B cell (primary cell): ENCODE results near the gene PITX2. TPM values are rescaled to one million over a fixed set of nuclear protein-coding genes. Genes with fewer than 3 reads are reported as not detected.

Source experiments
- ATAC-seq: fragments of 200-7000 bp; cut with Tn5 transposase; one replicate; pipeline ENCODE4 v1.10.0; 2021; ENCODE audit warnings: low read depth, mild to moderate bottlenecking, moderate number of reproducible peaks, moderate library complexity
- CTCF ChIA-PET: fragments of 350-600 bp; sonication (Branson Sonifier 250); formaldehyde crosslinking; loops from one replicate; lab custom pipeline; 2021; ENCODE audit warnings: antibody characterized with exemption, inconsistent platforms; lab: Charles Lee
- POLR2A ChIA-PET: fragments of 350-600 bp; sonication (Branson Sonifier 250); formaldehyde crosslinking; loops from one replicate; lab custom pipeline; 2021; ENCODE audit warnings: antibody characterized with exemption; lab: Charles Lee
- DNase-seq: peaks from one replicate; pipeline ENCODE4 v3.0.0; 2013
- H2AFZ ChIP-seq: 2 replicates; pipeline ENCODE4 v1.6.1; 2012; ENCODE audit warnings: mild to moderate bottlenecking, low read depth, low read length; ENCODE audit not compliant: insufficient read depth, poor library complexity, severe bottlenecking
- H3K27ac ChIP-seq, 2 donors: 1 replicate in 1 of 2; 2 replicates in 1 of 2; pipeline ENCODE4 v1.5.1; 2012 to 2013; ENCODE audit warnings: low read length in 2 of 2, mild to moderate bottlenecking in 2 of 2, moderate library complexity in 1 of 2
- H3K27me3 ChIP-seq, 4 experiments: fragments of 200-600 bp in 1 of 4; sonication (generic) in 1 of 4; replicated peaks in 1 of 4; 1 replicate in 2 of 4; 2 replicates in 2 of 4; pipeline versions ENCODE4 v1.6.1 to v1.7.0; 2013 to 2016; ENCODE audit warnings: low read length in 3 of 4, mild to moderate bottlenecking in 2 of 4, mixed read lengths in 1 of 4, moderate library complexity in 1 of 4; ENCODE audit not compliant: insufficient read depth in 4 of 4, control insufficient read depth in 3 of 4; ENCODE audit errors: control extremely low read depth in 1 of 4
- H3K36me3 ChIP-seq, 2 experiments: replicated peaks in 1 of 2; 1 replicate in 1 of 2; 2 replicates in 1 of 2; pipeline versions ENCODE4 v1.6.1 to v1.7.1; 2013; ENCODE audit warnings: low read length in 1 of 2; ENCODE audit not compliant: insufficient read depth in 2 of 2, control insufficient read depth in 1 of 2; ENCODE audit errors: control extremely low read depth in 1 of 2, extremely low read depth in 1 of 2
- H3K4me1 ChIP-seq, 2 donors: fragments of 200-600 bp in 1 of 2; sonication (generic) in 1 of 2; 1 replicate in 1 of 2; 2 replicates in 1 of 2; pipeline versions ENCODE4 v1.5.1 to v1.6.1; 2013 to 2017; ENCODE audit warnings: low read length in 2 of 2; ENCODE audit not compliant: control insufficient read depth in 2 of 2, insufficient read depth in 2 of 2
- H3K4me2 ChIP-seq: replicated peaks from 2 replicates; pipeline ENCODE3; 2012; ENCODE audit warnings: mild to moderate bottlenecking, low read depth, low read length; ENCODE audit not compliant: poor library complexity, severe bottlenecking
- H3K4me3 ChIP-seq, 5 experiments: fragments of 200-600 bp in 1 of 5; sonication (generic) in 1 of 5; 1 replicate in 3 of 5; 2 replicates in 2 of 5; pipeline versions ENCODE4 v1.5.1 to v1.7.0; 2011 to 2016; ENCODE audit warnings: low read length in 4 of 5, mild to moderate bottlenecking in 4 of 5, low read depth in 2 of 5, control low read depth in 1 of 5, moderate library complexity in 1 of 5; ENCODE audit not compliant: insufficient read depth in 1 of 5; ENCODE audit errors: control extremely low read depth in 1 of 5, extremely low read depth in 1 of 5
- H3K79me2 ChIP-seq: fragments of 200-600 bp; sonication (generic); one replicate; pipeline ENCODE4 v1.6.0; 2016; ENCODE audit warnings: low read length; ENCODE audit not compliant: control insufficient read depth, insufficient read depth
- H3K9ac ChIP-seq: fragments of 200-600 bp; sonication (generic); 2 replicates; pipeline ENCODE4 v1.6.1; 2017; ENCODE audit warnings: mild to moderate bottlenecking, low read length, moderate library complexity
- H3K9me3 ChIP-seq, 3 donors: one replicate each; pipeline versions ENCODE4 v1.6.1 to v1.7.1; 2013; ENCODE audit warnings: low read length in 2 of 3; ENCODE audit not compliant: control insufficient read depth in 2 of 3, insufficient read depth in 1 of 3; ENCODE audit errors: control extremely low read depth in 1 of 3
- H4K20me1 ChIP-seq: 2 replicates; pipeline ENCODE4 v1.6.0; 2012; ENCODE audit warnings: mild to moderate bottlenecking, low read length; ENCODE audit not compliant: insufficient read depth, control insufficient read depth, poor library complexity, severe bottlenecking
- H3K27ac Mint-ChIP-seq: one replicate; pipeline ENCODE4 v1.8.0; 2021; ENCODE audit warnings: mixed read lengths
- H3K27me3 Mint-ChIP-seq: one replicate; pipeline ENCODE4 v1.8.0; 2021; ENCODE audit warnings: mixed read lengths
- H3K4me1 Mint-ChIP-seq: one replicate; pipeline ENCODE4 v1.8.0; 2021; ENCODE audit warnings: mixed read lengths
- H3K4me3 Mint-ChIP-seq: one replicate; pipeline ENCODE4 v1.8.0; 2021; ENCODE audit warnings: mixed read lengths
- H3K9me3 Mint-ChIP-seq: one replicate; pipeline ENCODE4 v1.8.0; 2022; ENCODE audit warnings: mixed read lengths; ENCODE audit not compliant: insufficient read depth
- CTCF ChIP-seq: fragments of 200-600 bp; IDR thresholded peaks from one replicate; pipeline ENCODE4 v1.8.0; 2022; ENCODE audit warnings: antibody characterized with exemption, mild to moderate bottlenecking
- EZH2 ChIP-seq: IDR thresholded peaks from 2 replicates; pipeline ENCODE4 v1.6.1; 2012; ENCODE audit warnings: borderline replicate concordance, low read depth, mild to moderate bottlenecking, moderate library complexity, low read length; ENCODE audit not compliant: insufficient read depth, poor library complexity, severe bottlenecking
- WGBS: methylation state at CpG from one replicate; pipeline ENCODE4 v1.1.5; 2013; ENCODE audit warnings: missing lambda C conversion rate; ENCODE audit not compliant: insufficient coverage; 5-methylcytosine and 5-hydroxymethylcytosine counted together
- intact Hi-C: fragments of 100-400 bp; cut with micrococcal nuclease; formaldehyde crosslinking; loops from one replicate; pipeline ENCODE4 v1.10.0; 2022
- polyA plus RNA-seq: library from polyadenylated mRNA; depleted of rRNA; stranded (reverse); fragments of >200 nt; gene quantifications from 2 replicates; pipeline ENCODE4 v1.2.3, GENCODE V29; 2012
- total RNA-seq, 2 donors: library from RNA; stranded (reverse); fragments of 120-200 nt in 1 of 2; gene quantifications; 1 replicate in 1 of 2; 2 replicates in 1 of 2; pipeline versions ENCODE4 v1.2.3 to v1.2.4, GENCODE V29; 2013 to 2022

PITX2 gene
- total and polyA plus RNA-seq, 2 donors (not counting 1 experiment from before 2014, with no cell fraction given) = not detected

DNA sequence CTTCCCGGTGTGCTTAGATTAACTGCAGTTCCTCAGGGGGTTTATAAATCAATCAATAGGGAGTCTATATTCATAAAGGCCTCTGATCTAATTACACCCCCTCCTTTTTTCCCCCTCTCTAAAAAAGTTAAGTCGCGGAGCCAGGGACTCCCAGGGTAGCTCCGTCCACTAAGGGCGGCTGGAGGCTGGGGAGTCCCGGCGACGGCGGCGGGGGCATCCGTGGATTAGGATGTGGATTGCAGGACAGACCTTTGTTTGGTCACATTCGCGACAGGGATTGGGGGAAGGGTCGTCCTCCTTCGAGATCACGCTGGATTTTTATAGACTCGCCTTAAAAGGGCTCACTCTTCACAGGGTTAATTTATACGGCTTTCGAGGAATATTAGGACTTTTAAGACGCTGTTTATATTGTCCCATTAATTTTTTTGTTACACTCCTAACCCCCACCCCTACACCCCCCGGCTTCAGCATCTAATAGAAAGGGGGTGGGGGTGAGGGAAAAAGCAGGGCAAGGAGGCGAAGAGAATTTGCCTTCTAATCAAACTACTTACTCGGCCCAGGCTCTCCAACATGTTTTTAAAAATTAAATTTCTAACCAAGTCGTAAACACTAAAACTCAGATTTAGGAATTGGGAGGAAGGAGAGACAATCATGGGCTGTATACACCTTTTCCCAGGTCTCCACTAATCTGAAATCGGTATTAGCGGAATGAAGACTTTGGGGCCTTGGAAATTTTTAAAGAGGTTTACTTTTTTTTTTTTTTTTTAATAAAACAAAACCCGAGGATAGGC lies 8.5 kb downstream of the PITX2 start:
- Histone ChIP-seq H3K4me1 (peaks cover 0 to 19% of the 10 kb centered on the region in 2 donors), H3K79me2 (no peaks in the 10 kb centered on the region), H3K27me3 (peaks cover 0 to 83% (median 68%) of the 10 kb centered on the region in 4 experiments), H3K4me2 (no peak overlapping the region), H3K9ac (no peak overlapping the region), H3K4me3 (no peak overlapping the region), H3K27ac (no peak overlapping the region), H3K9me3 (peaks cover 0 to 54% (median 7%) of the 10 kb centered on the region in 3 donors), H3K36me3 (no peaks in the 10 kb centered on the region), H2AFZ (no peak overlapping the region), H4K20me1 (no peaks in the 10 kb centered on the region)
- Mint-ChIP-seq H3K4me3 (no peak overlapping the region), H3K9me3 (no peaks in the 10 kb centered on the region), H3K27ac (no peak overlapping the region), H3K4me1 (peaks cover 6% of the 10 kb centered on the region), H3K27me3 (peaks cover 67% of the 10 kb centered on the region)
- intact Hi-C loops = loop anchor here (10.0 kb wide), 1 partner anchor 1900 kb away; the partner anchor contains the start of gene NEUROG2
- 23% methylated on average over 14 of the region's 27 CpGs for WGBS
- CTCF ChIA-PET = interaction anchor here (1.1 kb wide), 1 partner anchor 59 kb away, joined by 3 read pairs; no protein-coding TSS in a partner anchor
- TF ChIP-seq CTCF (no peak), EZH2 (no peak)
- POLR2A ChIA-PET = no interaction called here
- DNase-seq (no peak), ATAC-seq (no peak)

- H3K27me3 Mint-ChIP-seq = peaks cover 67% of the 10 kb centered on the region
- ATAC-seq (no peak), DNase-seq (no peak)
- H3K27ac Mint-ChIP-seq = no peak overlapping the region
- TF ChIP-seq EZH2 (no peak), CTCF (no peak)
- peaks cover 0 to 51% (median 4%) of the 10 kb centered on the region in 3 donors for H3K9me3 ChIP-seq
- no peaks in the 10 kb centered on the region for H3K36me3 ChIP-seq
- H3K9ac ChIP-seq = no peak overlapping the region
- WGBS = no CpG with 5 or more reads among the region's 3 CpGs
- no peak overlapping the region for H3K4me3 ChIP-seq
- no peak overlapping the region for H3K4me2 ChIP-seq
- H3K27ac ChIP-seq = no peak overlapping the region
- no peak overlapping the region for H3K4me3 Mint-ChIP-seq
- intact Hi-C loops = loop anchor here (10.0 kb wide), 1 partner anchor 1901 kb away; the partner anchor contains the start of gene NEUROG2
- no peaks in the 10 kb centered on the region for H3K79me2 ChIP-seq
- no peaks in the 10 kb centered on the region for H4K20me1 ChIP-seq
- CTCF ChIA-PET = interaction anchor here (1.1 kb wide), 1 partner anchor 60 kb away, joined by 3 read pairs; no protein-coding TSS in a partner anchor
- peaks cover 6% of the 10 kb centered on the region for H3K4me1 Mint-ChIP-seq
- H3K4me1 ChIP-seq = peaks cover 0 to 15% of the 10 kb centered on the region in 2 donors
- no peak overlapping the region for H2AFZ ChIP-seq
- POLR2A ChIA-PET = no interaction called here
- H3K9me3 Mint-ChIP-seq = no peaks in the 10 kb centered on the region
- peaks cover 0 to 77% (median 66%) of the 10 kb centered on the region in 4 experiments for H3K27me3 ChIP-seq
These were observed 9.1 kb downstream of the PITX2 start for GRCh38 chr4:110613745-110614144.
